WTC11 (cell line): ENCODE data around the gene BCAS3. TPM values are rescaled to one million over a fixed set of nuclear protein-coding genes. Genes with fewer than 3 reads are reported as not detected.

Experiments
- ATAC-seq: fragments of 200-7000 bp; cut with Tn5 transposase; 2 replicates; pipeline ENCODE4 v1.10.0; 2021; ENCODE audit warnings: mild to moderate bottlenecking, moderate library complexity
- CTCF ChIA-PET: fragments of 300-600 bp; sonication (Branson Sonifier 250); formaldehyde crosslinking; loops from one replicate; lab custom pipeline; 2021; ENCODE audit warnings: antibody characterized with exemption; lab: Charles Lee
- POLR2A ChIA-PET: fragments of 350-600 bp; sonication (Branson Sonifier 250); formaldehyde crosslinking; loops from one replicate; lab custom pipeline; 2021; ENCODE audit warnings: antibody characterized with exemption; lab: Charles Lee
- DNase-seq: peaks from one replicate; pipeline ENCODE4 v3.0.0; 2021; ENCODE audit warnings: low spot score
- H3K27ac Mint-ChIP-seq: 2 replicates; pipeline ENCODE4 v1.8.0; 2021; ENCODE audit warnings: mixed read lengths
- H3K27me3 Mint-ChIP-seq: 2 replicates; pipeline ENCODE4 v1.8.0; 2021; ENCODE audit warnings: low read depth, mild to moderate bottlenecking, moderate library complexity, mixed read lengths
- H3K36me3 Mint-ChIP-seq: 2 replicates; pipeline ENCODE4 v1.8.0; 2021; ENCODE audit warnings: mixed read lengths
- H3K4me1 Mint-ChIP-seq: 2 replicates; pipeline ENCODE4 v1.8.0; 2022; ENCODE audit warnings: mixed read lengths
- H3K4me3 Mint-ChIP-seq: 2 replicates; pipeline ENCODE4 v1.8.0; 2021; ENCODE audit warnings: mild to moderate bottlenecking, moderate library complexity, mixed read lengths
- H3K9me3 Mint-ChIP-seq: 2 replicates; pipeline ENCODE4 v1.8.0; 2021; ENCODE audit warnings: mixed read lengths
- ARID4B ChIP-seq: sonication (generic); formaldehyde crosslinking; IDR thresholded peaks from 2 replicates; pipeline ENCODE4 v1.8.0; 2023; ENCODE audit warnings: missing genetic modification reagents, mild to moderate bottlenecking, borderline replicate concordance
- CREM ChIP-seq: sonication (generic); formaldehyde crosslinking; IDR thresholded peaks from 2 replicates; pipeline ENCODE4 v1.8.1; 2022; ENCODE audit warnings: mild to moderate bottlenecking, missing genetic modification reagents, moderate library complexity
- ELF4 ChIP-seq: sonication (generic); formaldehyde crosslinking; IDR thresholded peaks from 2 replicates; pipeline ENCODE4 v1.8.1; 2022; ENCODE audit warnings: low read depth, mild to moderate bottlenecking, moderate library complexity, missing genetic modification reagents
- ERG ChIP-seq: fragments of 250-450 bp; sonication (Bioruptor Pico); IDR thresholded peaks from 2 replicates; pipeline ENCODE4 v1.8.0; 2021; ENCODE audit warnings: mild to moderate bottlenecking
- HMGA2 ChIP-seq: fragments of 250-450 bp; sonication (Bioruptor Pico); IDR thresholded peaks from 2 replicates; pipeline ENCODE4 v1.4.0; 2021; ENCODE audit warnings: mild to moderate bottlenecking, moderate library complexity
- IRF1 ChIP-seq: sonication (generic); formaldehyde crosslinking; IDR thresholded peaks from 2 replicates; pipeline ENCODE4 v1.8.0; 2023; ENCODE audit warnings: missing genetic modification reagents
- MXD4 ChIP-seq: fragments of 250-450 bp; sonication (Bioruptor Pico); IDR thresholded peaks from 2 replicates; pipeline ENCODE4 v1.8.0; 2021; ENCODE audit warnings: mild to moderate bottlenecking, moderate library complexity, borderline replicate concordance
- NFE2L1 ChIP-seq: sonication (generic); formaldehyde crosslinking; IDR thresholded peaks from 2 replicates; pipeline ENCODE4 v1.8.1; 2023; ENCODE audit warnings: missing genetic modification reagents
- NR3C1 ChIP-seq: sonication (generic); formaldehyde crosslinking; conservative IDR thresholded peaks from 2 replicates; pipeline ENCODE4 v1.8.1; 2023; ENCODE audit warnings: low read depth, mild to moderate bottlenecking, missing genetic modification reagents
- PRDM15 ChIP-seq: sonication (generic); formaldehyde crosslinking; IDR thresholded peaks from 2 replicates; pipeline ENCODE4 v1.8.0; 2022; ENCODE audit warnings: missing genetic modification reagents
- PREB ChIP-seq: sonication (generic); formaldehyde crosslinking; IDR thresholded peaks from 2 replicates; pipeline ENCODE4 v1.8.1; 2022; ENCODE audit warnings: mild to moderate bottlenecking, missing genetic modification reagents, moderate library complexity, borderline replicate concordance
- SMAD4 ChIP-seq: sonication (generic); formaldehyde crosslinking; IDR thresholded peaks from 2 replicates; pipeline ENCODE4 v1.8.0; 2022; ENCODE audit warnings: mild to moderate bottlenecking, missing genetic modification reagents
- SOX15 ChIP-seq: fragments of 250-450 bp; sonication (Bioruptor Pico); IDR thresholded peaks from 2 replicates; pipeline ENCODE4 v1.9.0; 2021; ENCODE audit warnings: mild to moderate bottlenecking
- ZBTB21 ChIP-seq: sonication (generic); formaldehyde crosslinking; IDR thresholded peaks from 2 replicates; pipeline ENCODE4 v1.8.1; 2023; ENCODE audit warnings: mild to moderate bottlenecking, missing genetic modification reagents, borderline replicate concordance
- ZNF219 ChIP-seq: sonication (generic); formaldehyde crosslinking; IDR thresholded peaks from 2 replicates; pipeline ENCODE4 v1.8.0; 2023; ENCODE audit warnings: missing genetic modification reagents, mild to moderate bottlenecking, borderline replicate concordance
- ZNF416 ChIP-seq: fragments of 250-450 bp; sonication (Bioruptor Pico); IDR thresholded peaks from 2 replicates; pipeline ENCODE4 v1.9.0; 2021; ENCODE audit warnings: mild to moderate bottlenecking, inconsistent platforms
- ZNF532 ChIP-seq: fragments of 250-450 bp; sonication (Bioruptor Pico); IDR thresholded peaks from 2 replicates; pipeline ENCODE4 v1.9.0; 2021; ENCODE audit warnings: mild to moderate bottlenecking, borderline replicate concordance
- total RNA-seq: library from RNA; stranded (reverse); gene quantifications from 3 replicates; pipeline ENCODE4 v1.2.3, GENCODE V29; 2021

The BCAS3 gene
- total RNA-seq, 1 experiment from 2014 or later: 15.5 TPM

GRCh38 chr17:60641126-60641525 lies 36.5 kb upstream of the BCAS3 start (continued):
- TF ChIP-seq ERG: no peak
- no peak for TF ChIP-seq MXD4 (CRISPR knock-in tag)
- no peak for TF ChIP-seq ARID4B (CRISPR knock-in tag)
- TF ChIP-seq IRF1 (CRISPR knock-in tag): no peak
- no peak for TF ChIP-seq CREM (CRISPR knock-in tag)
- TF ChIP-seq SOX15 (CRISPR knock-in tag): no peak
- no peak for TF ChIP-seq ZNF532
- no peak for TF ChIP-seq SMAD4 (CRISPR knock-in tag)
- no peak for TF ChIP-seq ZBTB21 (CRISPR knock-in tag)

- peak; percentile 50 for DNase-seq
- Mint-ChIP-seq H3K4me1 (peaks cover 5% of the 10 kb centered on the region), H3K27me3 (no peaks in the 10 kb centered on the region), H3K4me3 (no peak overlapping the region), H3K36me3 (peaks cover 6% of the 10 kb centered on the region), H3K9me3 (no peaks in the 10 kb centered on the region), H3K27ac (no peak overlapping the region)
- peak; percentile 91 for ATAC-seq
- no peak for TF ChIP-seq NR3C1
- no peak for TF ChIP-seq PREB (CRISPR knock-in tag)
- TF ChIP-seq HMGA2: no peak
- TF ChIP-seq CREM (CRISPR knock-in tag): no peak
- TF ChIP-seq PRDM15 (CRISPR knock-in tag): no peak
- TF ChIP-seq ZNF416: no peak
- no peak for TF ChIP-seq ELF4
- no peak for TF ChIP-seq MXD4 (CRISPR knock-in tag)
- TF ChIP-seq NFE2L1: no peak
- TF ChIP-seq ZNF219 (CRISPR knock-in tag): no peak
- POLR2A ChIA-PET: no interaction called here
- CTCF ChIA-PET: interaction anchor here (1.8 to 2.7 kb wide), 2 partner anchors 11 to 25 kb away, joined by 5 to 8 read pairs; no protein-coding TSS in a partner anchor
These were observed 35.8 kb upstream of the BCAS3 start for GRCh38 chr17:60641810-60642220.
